GM19395 (cell line): Measurements from ENCODE around the gene FGFR3.

ENCODE experiments used
- ATAC-seq: cut with Tn5 transposase; IDR thresholded peaks from one replicate; pipeline ENCODE4 v1.9.1; 2021; ENCODE audit warnings: mild to moderate bottlenecking, moderate library complexity; ENCODE audit not compliant: unreplicated experiment

The FGFR3 gene

GRCh38 chr4:1786544-1787362 lies 6.3 kb upstream of the FGFR3 start:
- no peak for ATAC-seq

DNA sequence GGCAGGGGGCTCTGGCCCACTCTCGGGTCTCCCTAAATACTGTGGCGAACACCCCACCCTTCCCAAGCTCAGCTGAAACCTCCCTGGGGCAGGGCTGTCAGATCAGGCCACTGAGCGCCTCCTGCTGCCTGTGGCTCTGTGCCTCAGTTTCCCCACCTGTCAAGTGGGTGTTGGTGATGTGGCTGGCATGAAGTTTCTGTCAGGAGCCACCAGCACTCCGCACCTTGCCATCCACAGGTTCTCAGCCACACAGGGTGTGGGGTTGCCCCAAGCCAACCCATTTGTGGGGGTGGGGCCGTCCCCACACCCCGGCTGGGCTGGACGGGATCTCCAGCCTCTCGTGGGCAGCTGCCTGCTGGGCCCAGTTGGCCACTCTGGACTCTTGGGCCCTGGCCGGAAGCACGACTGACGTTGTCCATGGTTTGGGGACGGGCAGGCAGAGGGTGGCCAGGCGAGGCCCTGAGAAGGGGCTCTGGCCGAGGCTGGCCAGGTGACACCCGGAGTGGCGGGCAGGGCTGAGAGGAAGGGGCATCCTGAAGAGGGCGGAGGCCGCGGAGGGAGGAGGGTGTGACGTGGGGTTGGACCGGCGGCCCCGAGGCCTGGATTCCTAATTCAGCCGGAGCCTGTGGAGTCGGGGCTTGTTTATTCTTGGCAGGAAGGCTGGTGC lies 5.5 kb upstream of the FGFR3 start:
- no peak for ATAC-seq

GRCh38 chr4:1788254-1788973 lies 4.7 kb upstream of the FGFR3 start:
- ATAC-seq, result no peak

DNA sequence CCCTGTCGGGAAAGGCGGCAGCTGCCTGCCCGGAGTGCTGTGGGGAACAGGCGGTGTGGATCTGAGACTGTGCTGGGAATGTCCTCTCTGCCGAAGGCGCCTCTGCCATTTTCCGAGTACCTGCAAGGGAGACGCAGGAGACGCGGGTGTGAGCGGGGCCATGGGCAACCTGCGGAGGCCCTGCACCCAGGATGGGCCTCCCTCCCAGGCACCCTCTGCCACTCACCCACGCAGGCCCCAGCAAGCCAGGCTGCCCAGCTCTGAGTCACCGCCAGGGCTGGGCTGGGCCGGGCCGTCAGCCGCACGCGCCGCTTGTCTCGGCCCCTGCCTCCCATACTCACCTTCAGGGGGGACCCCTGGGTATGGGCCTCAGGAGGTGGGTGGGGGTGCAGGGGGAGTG lies 3.5 kb upstream of the FGFR3 start:
- ATAC-seq, result no peak

- ATAC-seq, result no peak
Observed at GRCh38 chr4:1790005-1790404, 3.1 kb upstream of the FGFR3 start.

GRCh38 chr4:1792158-1792831 lies 798 bp upstream of the FGFR3 start:
- ATAC-seq, result no peak

DNA sequence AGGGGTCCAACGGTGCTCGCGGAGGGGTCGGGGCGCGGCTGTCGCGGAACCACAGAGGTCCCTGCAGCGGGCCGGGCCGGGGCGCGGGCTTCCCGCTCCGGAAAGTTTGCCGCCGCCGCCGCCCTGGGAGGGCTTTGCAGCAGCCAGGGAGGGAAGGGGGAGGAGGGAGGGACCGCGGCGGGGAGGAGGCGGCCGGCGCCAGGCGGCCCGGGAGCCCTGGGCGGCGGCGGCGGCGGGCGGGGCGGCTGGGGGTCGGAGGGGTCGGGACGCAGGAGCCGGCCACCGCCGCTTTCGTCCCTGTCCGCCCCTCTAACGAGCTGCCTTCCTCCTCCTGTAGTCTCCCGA lies 375 bp downstream of the FGFR3 start:
- no peak for ATAC-seq

- ATAC-seq, result no peak
Observed at GRCh38 chr4:1793940-1794808, 1.1 kb downstream of the FGFR3 start.

DNA sequence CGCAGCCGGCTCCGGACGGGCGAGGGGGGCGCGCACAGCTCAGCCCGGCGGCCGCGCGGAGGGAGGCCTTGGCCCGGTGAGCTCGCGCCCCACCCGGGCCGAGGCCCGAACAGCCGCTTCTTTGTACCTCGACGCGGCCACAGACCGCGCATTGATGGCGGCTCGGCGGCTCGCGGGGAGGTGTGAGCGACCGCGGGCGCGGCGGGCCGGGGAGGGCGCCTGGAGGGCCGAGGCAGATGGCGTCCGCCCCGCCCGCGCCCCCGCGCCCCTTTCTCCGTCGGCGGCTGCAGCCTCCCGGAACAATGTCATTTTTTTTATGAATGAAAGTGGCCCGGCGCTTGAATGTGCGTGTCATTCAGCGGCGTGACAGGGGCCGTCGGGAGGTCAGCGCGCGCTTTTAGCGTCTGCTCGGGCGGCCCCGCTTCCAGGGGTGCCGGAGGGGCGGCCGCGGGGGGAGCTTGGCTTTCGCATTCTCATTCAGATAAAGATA lies 1.8 kb downstream of the FGFR3 start:
- no peak for ATAC-seq

- ATAC-seq, result no peak
Observed at GRCh38 chr4:1795299-1796195, 2.5 kb downstream of the FGFR3 start.

DNA sequence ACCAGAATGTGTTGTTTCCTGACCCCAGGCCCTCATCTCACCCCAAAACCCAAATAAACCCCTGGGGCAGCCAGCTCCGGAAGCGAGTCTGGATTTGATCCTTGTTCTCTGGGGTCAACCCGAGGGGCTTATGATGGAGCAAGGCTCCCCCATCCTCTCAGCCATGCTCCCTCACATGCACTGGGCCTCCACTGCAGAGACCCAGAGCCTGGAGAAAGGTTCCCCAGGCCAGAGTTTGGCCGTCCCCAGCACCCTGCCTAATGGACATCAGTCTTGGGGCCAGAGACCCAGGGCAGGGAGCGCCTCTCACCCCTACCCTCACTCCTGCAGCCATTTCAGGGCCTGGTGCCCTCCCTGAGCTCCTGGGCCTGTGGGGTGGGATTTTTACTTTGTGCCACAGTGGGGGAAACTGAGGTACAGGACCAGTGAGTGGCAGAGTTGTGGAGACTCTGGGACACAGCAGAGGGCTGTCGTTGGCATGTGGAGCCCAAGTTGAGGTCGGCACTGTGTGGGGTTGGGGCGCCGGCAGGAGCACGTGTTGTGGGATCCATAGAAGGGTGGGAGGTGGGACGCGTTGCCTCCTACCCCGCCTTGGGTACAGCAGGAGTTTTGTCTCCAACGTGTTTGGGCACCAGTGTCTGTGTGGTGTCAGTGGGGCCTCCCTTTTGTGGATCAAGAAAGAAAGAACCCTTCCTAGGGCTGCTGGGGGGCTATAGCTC lies 3.6 kb downstream of the FGFR3 start:
- ATAC-seq, result no peak

DNA sequence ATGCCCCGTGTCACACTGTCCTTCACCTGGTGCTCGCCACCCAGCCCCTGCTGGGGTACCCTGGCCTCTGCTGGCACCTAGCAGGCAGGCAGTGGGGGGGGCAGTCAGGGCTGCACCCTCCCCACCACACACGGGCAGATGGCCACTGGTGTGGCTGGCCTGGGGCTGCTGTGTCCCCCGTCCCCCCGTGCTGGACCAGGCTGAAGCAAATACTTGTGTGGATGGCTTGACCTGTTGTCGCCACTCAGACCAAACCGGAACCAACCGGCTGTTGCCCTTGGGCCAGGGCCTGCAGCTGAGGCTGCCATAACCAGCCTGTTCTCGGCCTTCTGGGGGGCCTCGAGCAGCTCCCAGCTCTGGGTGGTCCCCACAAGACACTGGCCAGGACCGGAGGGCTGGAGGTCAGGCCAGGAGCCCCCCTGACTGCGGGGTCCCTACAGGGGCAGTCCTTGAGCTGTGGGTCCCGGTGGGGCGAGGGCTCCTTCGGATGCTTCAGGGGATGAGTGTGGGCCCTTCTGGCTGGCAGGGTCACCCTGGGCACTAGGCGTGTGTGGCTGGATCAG lies 4.3 kb downstream of the FGFR3 start:
- no peak for ATAC-seq

DNA sequence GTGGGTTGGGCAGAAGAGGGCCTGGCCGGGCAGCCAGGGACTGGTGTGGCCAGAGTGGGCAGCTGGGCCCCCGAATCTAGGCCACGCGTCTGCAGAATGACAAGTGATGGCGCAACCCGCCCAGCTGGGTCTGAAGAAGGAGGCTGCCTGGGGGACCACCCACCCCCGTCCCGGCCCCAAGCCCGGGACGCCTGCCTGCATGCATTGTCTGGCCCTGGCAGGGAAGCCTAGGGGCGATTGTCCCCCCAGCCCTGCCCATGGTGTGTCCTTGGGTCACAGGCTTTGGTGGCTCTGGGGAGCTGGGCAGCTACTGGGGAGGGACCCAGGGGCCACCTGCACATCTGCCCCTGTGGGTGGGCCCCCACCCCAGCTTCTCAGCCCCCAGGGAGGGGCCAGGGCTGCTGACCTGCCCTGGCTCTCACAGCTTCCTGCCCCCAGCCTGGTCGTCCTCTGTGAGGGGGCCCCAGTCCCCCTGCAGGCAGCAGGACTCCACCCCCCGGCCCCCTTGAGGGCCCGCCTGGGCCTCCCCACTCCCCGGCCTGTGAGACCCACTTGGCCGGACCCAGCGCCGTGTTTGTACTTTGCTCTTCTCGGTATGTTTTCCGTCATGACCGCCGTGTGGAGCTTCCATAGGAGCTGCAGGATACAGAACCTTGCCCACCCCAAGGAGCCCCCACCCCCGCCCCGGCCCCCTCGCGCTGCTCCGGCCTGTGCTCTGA lies 4.9 kb downstream of the FGFR3 start:
- no peak for ATAC-seq

DNA sequence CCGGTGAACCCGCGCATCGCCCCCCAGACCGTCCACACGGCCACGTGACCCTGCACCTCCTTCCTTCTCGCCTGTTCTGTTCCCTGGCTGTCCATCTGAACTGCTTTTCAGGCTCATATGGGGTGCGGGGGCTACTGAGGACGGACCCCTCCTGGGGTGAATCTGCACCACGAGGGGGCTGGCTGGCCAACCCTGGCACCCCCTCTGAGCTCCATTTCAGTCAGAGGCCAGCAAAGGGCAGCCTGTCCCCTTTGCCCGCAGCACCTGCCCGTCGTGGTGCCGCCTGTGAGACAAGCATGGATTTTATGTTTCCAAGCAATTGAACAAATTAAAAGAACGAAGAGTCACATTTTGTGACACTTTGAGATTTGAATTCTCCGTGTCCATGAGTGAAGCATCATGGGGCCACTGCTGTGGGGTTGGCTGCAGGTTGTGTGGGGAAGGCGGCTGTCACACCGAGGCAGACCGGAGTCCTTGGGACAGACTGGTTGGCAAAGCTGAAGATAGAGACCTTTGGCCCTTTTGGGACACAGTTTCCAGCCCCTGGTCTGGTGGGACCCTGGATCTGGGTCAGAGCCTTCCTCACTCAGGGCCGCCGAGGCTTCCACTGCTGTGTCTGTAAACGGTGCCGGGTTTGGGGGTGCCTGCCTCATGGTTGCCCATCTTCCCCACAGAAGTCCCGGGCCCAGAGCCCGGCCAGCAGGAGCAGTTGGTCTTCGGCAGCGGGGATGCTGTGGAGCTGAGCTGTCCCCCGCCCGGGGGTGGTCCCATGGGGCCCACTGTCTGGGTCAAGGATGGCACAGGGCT lies 5.7 kb downstream of the FGFR3 start:
- no peak for ATAC-seq

GRCh38 chr4:1799387-1800375 lies 6.6 kb downstream of the FGFR3 start:
- no peak for ATAC-seq

- ATAC-seq, result no peak
Observed at GRCh38 chr4:1800805-1801204, 7.7 kb downstream of the FGFR3 start.
